ENCODE data around the gene DRC3.

Gene DRC3

GRCh38 chr17:18004345-18004744, 31.7 kb downstream of the DRC3 start:
- H3K4me1 ChIP-seq (ENCODE audit: insufficient read depth, low read length, poor library complexity, severe bottlenecking): no peaks in the 10 kb centered on the region
- no peaks in the 10 kb centered on the region for H3F3A ChIP-seq (ENCODE audit: low read depth)
- no peak overlapping the region for H3K9ac ChIP-seq (ENCODE audit: low read depth, low read length, poor library complexity, severe bottlenecking)
- H3K9me3 ChIP-seq (ENCODE audit: insufficient read depth, low read depth, low read length): no peaks in the 10 kb centered on the region
- no peak overlapping the region for H2AFZ ChIP-seq (ENCODE audit: low read length)
- TF ChIP-seq CTCF (conservative IDR thresholded peaks at IDR 0.05; ENCODE audit: low read length) (no peak), EZH2phosphoT487 (IDR thresholded peaks at IDR 0.05; ENCODE audit: borderline replicate concordance) (no peak)
- no peaks in the 10 kb centered on the region for H3K9me2 ChIP-seq (replicated peaks; ENCODE audit: low read depth, low read length)
- no peaks in the 10 kb centered on the region for H3K27me3 ChIP-seq (ENCODE audit: insufficient read depth, low read length, poor library complexity, severe bottlenecking)
- no peaks in the 10 kb centered on the region for H3K79me2 ChIP-seq (ENCODE audit: insufficient read depth, low read length)
- no peaks in the 10 kb centered on the region for H4K20me1 ChIP-seq (ENCODE audit: insufficient read depth, low read length, poor library complexity, severe bottlenecking)
- H3K4me3 ChIP-seq (ENCODE audit: low read length, poor library complexity, severe bottlenecking): no peak overlapping the region
- no peaks in the 10 kb centered on the region for H3K36me3 ChIP-seq (ENCODE audit: insufficient read depth, low read length)
- H3K4me2 ChIP-seq (ENCODE audit: low read depth, low read length, poor library complexity, severe bottlenecking): no peak overlapping the region

- Histone ChIP-seq H3K36me3 (ENCODE audit: insufficient read depth, low read length) (no peaks in the 10 kb centered on the region), H3K9me3 (ENCODE audit: insufficient read depth, low read depth, low read length) (no peaks in the 10 kb centered on the region), H3K4me1 (ENCODE audit: insufficient read depth, low read length, poor library complexity, severe bottlenecking) (no peaks in the 10 kb centered on the region), H3K79me2 (ENCODE audit: insufficient read depth, low read length) (no peaks in the 10 kb centered on the region), H3K4me2 (ENCODE audit: low read depth, low read length, poor library complexity, severe bottlenecking) (no peak overlapping the region), H3F3A (ENCODE audit: low read depth) (no peaks in the 10 kb centered on the region), H3K9ac (ENCODE audit: low read depth, low read length, poor library complexity, severe bottlenecking) (no peak overlapping the region), H2AFZ (ENCODE audit: low read length) (no peak overlapping the region), H3K9me2 (replicated peaks; ENCODE audit: low read depth, low read length) (no peaks in the 10 kb centered on the region), H3K27me3 (ENCODE audit: insufficient read depth, low read length, poor library complexity, severe bottlenecking) (no peaks in the 10 kb centered on the region), H3K4me3 (ENCODE audit: low read length, poor library complexity, severe bottlenecking) (no peak overlapping the region), H4K20me1 (ENCODE audit: insufficient read depth, low read length, poor library complexity, severe bottlenecking) (no peaks in the 10 kb centered on the region)
- TF ChIP-seq EZH2phosphoT487 (IDR thresholded peaks at IDR 0.05; ENCODE audit: borderline replicate concordance) (no peak), CTCF (conservative IDR thresholded peaks at IDR 0.05; ENCODE audit: low read length) (no peak; the same call in 1 of the 2 replicates)
These were observed 32.2 kb downstream of the DRC3 start for GRCh38 chr17:18004884-18005305.

GRCh38 chr17:18005496-18005895, 32.8 kb downstream of the DRC3 start:
- no peak for TF ChIP-seq EZH2phosphoT487 (IDR thresholded peaks at IDR 0.05; ENCODE audit: borderline replicate concordance)
- TF ChIP-seq CTCF (conservative IDR thresholded peaks at IDR 0.05; ENCODE audit: low read length): no peak
- H3K79me2 ChIP-seq (ENCODE audit: insufficient read depth, low read length): no peaks in the 10 kb centered on the region
- H3K4me2 ChIP-seq (ENCODE audit: low read depth, low read length, poor library complexity, severe bottlenecking): no peak overlapping the region
- no peaks in the 10 kb centered on the region for H4K20me1 ChIP-seq (ENCODE audit: insufficient read depth, low read length, poor library complexity, severe bottlenecking)
- H2AFZ ChIP-seq (ENCODE audit: low read length): no peak overlapping the region
- H3K4me3 ChIP-seq (ENCODE audit: low read length, poor library complexity, severe bottlenecking): no peak overlapping the region
- no peaks in the 10 kb centered on the region for H3K4me1 ChIP-seq (ENCODE audit: insufficient read depth, low read length, poor library complexity, severe bottlenecking)
- H3F3A ChIP-seq (ENCODE audit: low read depth): no peaks in the 10 kb centered on the region
- H3K9me3 ChIP-seq (ENCODE audit: insufficient read depth, low read depth, low read length): no peaks in the 10 kb centered on the region
- no peaks in the 10 kb centered on the region for H3K36me3 ChIP-seq (ENCODE audit: insufficient read depth, low read length)
- no peaks in the 10 kb centered on the region for H3K9me2 ChIP-seq (replicated peaks; ENCODE audit: low read depth, low read length)
- no peak overlapping the region for H3K9ac ChIP-seq (ENCODE audit: low read depth, low read length, poor library complexity, severe bottlenecking)
- no peaks in the 10 kb centered on the region for H3K27me3 ChIP-seq (ENCODE audit: insufficient read depth, low read length, poor library complexity, severe bottlenecking)

Measured in Loucy (cell line).